IMR-90 (cell line): ENCODE results near the gene NDUFB10. TPM values are rescaled to one million over a fixed set of nuclear protein-coding genes. Genes with fewer than 3 reads are reported as not detected.

ENCODE experiments used
- ATAC-seq: fragments of 200-7000 bp; cut with Tn5 transposase; 2 replicates; pipeline ENCODE4 v1.9.1; 2020; ENCODE audit warnings: low read depth, mild to moderate bottlenecking, moderate library complexity
- BruUV-seq: library from RNA; stranded (reverse); fragments of 400-500 nt; replicated peaks from 2 replicates; lab custom pipeline; 2021; lab: Mats Ljungman, UMichigan
- CTCF ChIA-PET: fragments of 300-600 bp; formaldehyde crosslinking; extraction: SDS; loops from one replicate; lab custom pipeline; 2021; ENCODE audit warnings: antibody characterized with exemption; lab: Yijun Ruan, JAX
- POLR2A ChIA-PET: fragments of 300-600 bp; sonication (Branson Sonifier 250); formaldehyde crosslinking; loops from one replicate; lab custom pipeline; 2022; ENCODE audit warnings: antibody characterized with exemption; ENCODE audit not compliant: unreplicated experiment; lab: Charles Lee
- DNase-seq: peaks from one replicate; pipeline ENCODE4 v3.0.0; 2013
- H2AFZ ChIP-seq: replicated peaks from 2 replicates; pipeline ENCODE3; 2013; ENCODE audit warnings: low read length, mild to moderate bottlenecking; ENCODE audit not compliant: poor library complexity
- H2AK5ac ChIP-seq: 2 replicates; pipeline ENCODE4 v1.6.1; 2013; ENCODE audit warnings: low read depth, low read length, inconsistent platforms
- H2AK9ac ChIP-seq: replicated peaks from 2 replicates; pipeline ENCODE3; 2013; ENCODE audit warnings: mild to moderate bottlenecking, low read depth, low read length, moderate library complexity; ENCODE audit not compliant: poor library complexity
- H2BK120ac ChIP-seq: 2 replicates; pipeline ENCODE4 v1.6.1; 2013; ENCODE audit warnings: low read depth, low read length, inconsistent platforms
- H2BK15ac ChIP-seq: 3 replicates; pipeline ENCODE4 v1.6.1; 2013; ENCODE audit warnings: low read depth, low read length, inconsistent platforms
- H2BK20ac ChIP-seq: 2 replicates; pipeline ENCODE4 v1.6.1; 2013; ENCODE audit warnings: low read depth, mild to moderate bottlenecking, inconsistent platforms, low read length, moderate library complexity
- H2BK5ac ChIP-seq: 2 replicates; pipeline ENCODE4 v1.6.1; 2013; ENCODE audit warnings: mild to moderate bottlenecking, low read depth, low read length, inconsistent platforms; ENCODE audit not compliant: poor library complexity, severe bottlenecking
- H3K14ac ChIP-seq: replicated peaks from 2 replicates; pipeline ENCODE4 v1.6.1; 2013; ENCODE audit warnings: low read depth, low read length, inconsistent platforms
- H3K18ac ChIP-seq: 2 replicates; pipeline ENCODE4 v1.6.1; 2013; ENCODE audit warnings: low read depth, low read length, control low read depth
- H3K23ac ChIP-seq: 2 replicates; pipeline ENCODE4 v1.6.1; 2013; ENCODE audit warnings: low read depth, low read length, inconsistent platforms
- H3K27ac ChIP-seq: 2 replicates; pipeline ENCODE4 v1.5.1; 2013; ENCODE audit warnings: mild to moderate bottlenecking, control low read depth, low read length; ENCODE audit not compliant: insufficient read depth
- H3K27me3 ChIP-seq: 2 replicates; pipeline ENCODE4 v1.6.1; 2013; ENCODE audit warnings: low read length; ENCODE audit not compliant: control insufficient read depth, insufficient read depth
- H3K36me3 ChIP-seq: 2 replicates; pipeline ENCODE4 v1.6.1; 2013; ENCODE audit warnings: low read length, mixed read lengths; ENCODE audit not compliant: control insufficient read depth, insufficient read depth
- H3K4ac ChIP-seq: 2 replicates; pipeline ENCODE4 v1.6.1; 2013; ENCODE audit warnings: low read depth, low read length, inconsistent platforms
- H3K4me1 ChIP-seq: 2 replicates; pipeline ENCODE4 v1.6.1; 2013; ENCODE audit warnings: low read length, mixed read lengths; ENCODE audit not compliant: control insufficient read depth, insufficient read depth
- H3K4me2 ChIP-seq: 2 replicates; pipeline ENCODE4 v1.6.1; 2013; ENCODE audit warnings: low read depth, mild to moderate bottlenecking, control low read depth, low read length, moderate library complexity
- H3K4me3 ChIP-seq: 2 replicates; pipeline ENCODE4 v1.5.1; 2013; ENCODE audit warnings: low read depth, mild to moderate bottlenecking, control low read depth, low read length, moderate library complexity; ENCODE audit not compliant: insufficient read depth
- H3K56ac ChIP-seq: 2 replicates; pipeline ENCODE4 v1.6.1; 2013; ENCODE audit warnings: low read length, inconsistent platforms; ENCODE audit not compliant: insufficient read depth; ENCODE audit errors: extremely low read depth
- H3K79me1 ChIP-seq, 2 experiments: 2 replicates each; pipeline ENCODE4 v1.6.1; 2013; ENCODE audit warnings: low read length in 2 of 2, inconsistent platforms in 1 of 2, low read depth in 1 of 2
- H3K9ac ChIP-seq: 2 replicates; pipeline ENCODE4 v1.6.1; 2013; ENCODE audit warnings: low read depth, low read length, control low read depth
- H3K9me1 ChIP-seq: 2 replicates; pipeline ENCODE4 v1.6.1; 2013; ENCODE audit warnings: low read length, inconsistent platforms; ENCODE audit not compliant: insufficient read depth
- H3K9me3 ChIP-seq: 2 replicates; pipeline ENCODE4 v1.6.1; 2013; ENCODE audit warnings: low read length; ENCODE audit not compliant: control insufficient read depth, insufficient read depth
- H4K20me1 ChIP-seq: 2 replicates; pipeline ENCODE4 v1.6.1; 2013; ENCODE audit warnings: low read length, inconsistent platforms; ENCODE audit not compliant: insufficient read depth
- H4K5ac ChIP-seq: 2 replicates; pipeline ENCODE4 v1.6.1; 2013; ENCODE audit warnings: mild to moderate bottlenecking, low read depth, low read length, control low read depth
- H4K8ac ChIP-seq, 2 experiments: 2 replicates each; pipeline ENCODE4 v1.6.1; 2013; ENCODE audit warnings: low read depth in 2 of 2, low read length in 2 of 2, control low read depth in 1 of 2, inconsistent platforms in 1 of 2
- H4K91ac ChIP-seq: 2 replicates; pipeline ENCODE4 v1.6.1; 2013; ENCODE audit warnings: low read depth, low read length, inconsistent platforms; ENCODE audit not compliant: insufficient read depth
- BHLHE40 ChIP-seq: fragments of 150-350 bp; IDR thresholded peaks from 2 replicates; pipeline ENCODE4 v1.6.1; 2016; ENCODE audit warnings: mild to moderate bottlenecking, low read depth, low read length
- CEBPB ChIP-seq: IDR thresholded peaks from 2 replicates; pipeline ENCODE4 v1.6.1; 2012; ENCODE audit warnings: low read depth, low read length, improper control_type of control experiment
- CHD1 ChIP-seq: IDR thresholded peaks from 2 replicates; pipeline ENCODE4 v1.6.1; 2012; ENCODE audit warnings: low read depth, low read length, improper control_type of control experiment
- FOS ChIP-seq: fragments of 150-350 bp; IDR thresholded peaks from 2 replicates; pipeline ENCODE4 v1.6.1; 2016; ENCODE audit warnings: low read depth, low read length
- MAFK ChIP-seq: IDR thresholded peaks from 2 replicates; pipeline ENCODE4 v1.6.1; 2012; ENCODE audit warnings: low read depth, low read length, improper control_type of control experiment
- NFE2L2 ChIP-seq: fragments of 150-350 bp; IDR thresholded peaks from 2 replicates; pipeline ENCODE4 v1.6.1; 2016; ENCODE audit warnings: low read depth, mild to moderate bottlenecking, low read length
- POLR2A ChIP-seq: IDR thresholded peaks from 2 replicates; pipeline ENCODE4 v1.6.1; 2012; ENCODE audit warnings: mild to moderate bottlenecking, low read depth, low read length
- RAD21 ChIP-seq: IDR thresholded peaks from 2 replicates; pipeline ENCODE4 v1.6.1; 2012; ENCODE audit warnings: low read length, improper control_type of control experiment
- RCOR1 ChIP-seq: IDR thresholded peaks from 2 replicates; pipeline ENCODE4 v1.6.1; 2012; ENCODE audit warnings: mild to moderate bottlenecking, low read length, improper control_type of control experiment; ENCODE audit not compliant: insufficient replicate concordance
- SMC3 ChIP-seq: fragments of 150-350 bp; IDR thresholded peaks from 2 replicates; pipeline ENCODE4 v1.6.1; 2016; ENCODE audit warnings: low read depth, mild to moderate bottlenecking, antibody characterized with exemption, low read length, moderate library complexity
- WGBS, 2 experiments: methylation state at CpG; one replicate each; pipeline versions ENCODE4 v1.1.5 to v1.1.7; 2013; ENCODE audit warnings: missing lambda C conversion rate in 2 of 2; ENCODE audit not compliant: insufficient read length in 1 of 2; ENCODE audit errors: extremely low coverage in 2 of 2; 5-methylcytosine and 5-hydroxymethylcytosine counted together
- dilution Hi-C: fragments of 300-500 bp; cut with HindIII; formaldehyde crosslinking; loops from one replicate; pipeline ENCODE4 v1.14.3; 2018; ENCODE audit warnings: low sequenced_read_pairs; ENCODE audit not compliant: unreplicated experiment
- in situ Hi-C: fragments of 300-500 bp; cut with MboI; formaldehyde crosslinking; loops from 3 replicates; pipeline ENCODE4 v1.14.3; 2019; ENCODE audit warnings: low sequenced_read_pairs, inconsistent platforms, mixed read lengths
- intact Hi-C: fragments of 100-400 bp; cut with micrococcal nuclease; formaldehyde crosslinking; loops from 2 replicates; pipeline ENCODE4 v1.10.0; 2022
- polyA plus RNA-seq, 3 experiments: library from polyadenylated mRNA; depleted of rRNA; stranded (reverse); fragments of >200 nt; gene quantifications; 2 replicates each; pipeline ENCODE4 v1.2.3, GENCODE V29; 2012; ENCODE audit warnings: low replicate concordance in 1 of 3
- total RNA-seq: library from RNA; depleted of rRNA; stranded (reverse); fragments of >200 nt; gene quantifications from 2 replicates; pipeline ENCODE4 v1.2.3, GENCODE V29; 2012
- TF ChIP-seq, protein P1 (sequence below): fragments of 150-350 bp; IDR thresholded peaks from 2 replicates; pipeline ENCODE4 v1.6.1; 2017; ENCODE audit warnings: mild to moderate bottlenecking, antibody characterized with exemption, low read length, low read depth
- TF ChIP-seq, protein P2 (sequence below): fragments of 150-350 bp; IDR thresholded peaks from 2 replicates; pipeline ENCODE4 v1.6.1; 2016; ENCODE audit warnings: low read depth, mild to moderate bottlenecking, low read length, moderate library complexity, borderline replicate concordance
- TF ChIP-seq, protein P3 (sequence below): conservative IDR thresholded peaks from 2 replicates; pipeline ENCODE4 v1.5.1; 2012; ENCODE audit warnings: mild to moderate bottlenecking, low read depth, low read length, improper control_type of control experiment

Gene NDUFB10
- total and polyA plus RNA-seq, 2 of the 4 experiments (the other 2 are of a cell fraction), result 189 to 220 TPM

DNA sequence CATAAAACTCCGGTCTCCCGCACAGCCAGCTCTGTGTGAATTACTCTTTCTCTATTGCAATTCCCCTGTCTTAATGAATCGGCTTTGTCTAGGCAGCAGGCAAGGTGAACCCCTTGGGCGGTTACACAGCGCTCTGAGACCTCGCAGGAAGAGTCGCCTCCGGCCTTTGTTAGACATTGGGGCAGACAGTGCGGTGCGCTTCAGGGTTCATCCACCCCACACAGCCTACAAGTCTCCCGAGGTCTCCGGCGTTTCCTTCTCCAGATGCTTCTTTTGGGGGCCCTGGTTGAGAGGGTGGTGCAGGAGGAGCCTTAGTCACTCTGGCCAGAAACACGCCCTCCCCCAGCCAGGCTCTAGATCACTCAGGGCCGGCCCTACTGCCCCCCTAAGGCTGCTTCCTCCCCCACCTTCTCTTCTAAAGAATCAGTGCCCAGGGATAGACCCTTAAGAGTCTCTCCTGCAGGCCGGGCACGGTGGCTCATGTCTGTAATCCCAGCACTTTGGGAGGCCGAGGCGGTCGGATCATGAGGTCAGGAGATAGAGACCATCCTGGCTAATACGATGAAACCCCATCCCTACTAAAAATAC is 14.6 kb upstream of the NDUFB10 start:
- Histone ChIP-seq H3K79me1 (peaks cover 9 to 13% of the 10 kb centered on the region in 2 experiments; a peak in 3 of 4 replicates), H3K18ac (no peak overlapping the region), H3K27me3 (no peaks in the 10 kb centered on the region), H3K56ac (no peak overlapping the region), H2BK5ac (no peak overlapping the region), H3K4me1 (peaks cover 5% of the 10 kb centered on the region; the same call in 1 of the 2 replicates), H2BK20ac (no peak overlapping the region), H4K8ac (no peak overlapping the region), H2AK5ac (no peak overlapping the region), H3K4ac (no peak overlapping the region), H3K4me3 (no peak overlapping the region), H3K9me1 (no peaks in the 10 kb centered on the region), H2AFZ (no peak overlapping the region), H3K23ac (no peak overlapping the region), H4K20me1 (no peaks in the 10 kb centered on the region), H3K27ac (no peak overlapping the region), H3K9ac (no peak overlapping the region), H3K4me2 (no peak overlapping the region), H3K9me3 (no peaks in the 10 kb centered on the region), H4K5ac (no peak overlapping the region), H2AK9ac (no peak overlapping the region), H4K91ac (no peak overlapping the region), H3K14ac (no peak overlapping the region), H3K36me3 (peaks cover 3% of the 10 kb centered on the region; the same call in 1 of the 2 replicates), H2BK15ac (no peak overlapping the region), H2BK120ac (no peak overlapping the region)
- intact Hi-C loops, result no loop called here
- ChIA-PET POLR2A (no interaction called here), CTCF (no interaction called here)
- in situ Hi-C loops, result no loop called here
- no peak for TF ChIP-seq RAD21
- TF ChIP-seq RCOR1, result no peak
- TF ChIP-seq, protein P1, sequence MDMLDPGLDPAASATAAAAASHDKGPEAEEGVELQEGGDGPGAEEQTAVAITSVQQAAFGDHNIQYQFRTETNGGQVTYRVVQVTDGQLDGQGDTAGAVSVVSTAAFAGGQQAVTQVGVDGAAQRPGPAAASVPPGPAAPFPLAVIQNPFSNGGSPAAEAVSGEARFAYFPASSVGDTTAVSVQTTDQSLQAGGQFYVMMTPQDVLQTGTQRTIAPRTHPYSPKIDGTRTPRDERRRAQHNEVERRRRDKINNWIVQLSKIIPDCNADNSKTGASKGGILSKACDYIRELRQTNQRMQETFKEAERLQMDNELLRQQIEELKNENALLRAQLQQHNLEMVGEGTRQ, result no peak
- TF ChIP-seq BHLHE40, result no peak
- no peak for TF ChIP-seq FOS
- TF ChIP-seq MAFK, result no peak
- no peak for TF ChIP-seq NFE2L2
- TF ChIP-seq POLR2A, result no peak
- no peak for TF ChIP-seq SMC3
- TF ChIP-seq CEBPB, result no peak
- TF ChIP-seq, protein P2, sequence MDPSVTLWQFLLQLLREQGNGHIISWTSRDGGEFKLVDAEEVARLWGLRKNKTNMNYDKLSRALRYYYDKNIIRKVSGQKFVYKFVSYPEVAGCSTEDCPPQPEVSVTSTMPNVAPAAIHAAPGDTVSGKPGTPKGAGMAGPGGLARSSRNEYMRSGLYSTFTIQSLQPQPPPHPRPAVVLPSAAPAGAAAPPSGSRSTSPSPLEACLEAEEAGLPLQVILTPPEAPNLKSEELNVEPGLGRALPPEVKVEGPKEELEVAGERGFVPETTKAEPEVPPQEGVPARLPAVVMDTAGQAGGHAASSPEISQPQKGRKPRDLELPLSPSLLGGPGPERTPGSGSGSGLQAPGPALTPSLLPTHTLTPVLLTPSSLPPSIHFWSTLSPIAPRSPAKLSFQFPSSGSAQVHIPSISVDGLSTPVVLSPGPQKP, result no peak
- TF ChIP-seq CHD1, result no peak
- TF ChIP-seq, protein P3, sequence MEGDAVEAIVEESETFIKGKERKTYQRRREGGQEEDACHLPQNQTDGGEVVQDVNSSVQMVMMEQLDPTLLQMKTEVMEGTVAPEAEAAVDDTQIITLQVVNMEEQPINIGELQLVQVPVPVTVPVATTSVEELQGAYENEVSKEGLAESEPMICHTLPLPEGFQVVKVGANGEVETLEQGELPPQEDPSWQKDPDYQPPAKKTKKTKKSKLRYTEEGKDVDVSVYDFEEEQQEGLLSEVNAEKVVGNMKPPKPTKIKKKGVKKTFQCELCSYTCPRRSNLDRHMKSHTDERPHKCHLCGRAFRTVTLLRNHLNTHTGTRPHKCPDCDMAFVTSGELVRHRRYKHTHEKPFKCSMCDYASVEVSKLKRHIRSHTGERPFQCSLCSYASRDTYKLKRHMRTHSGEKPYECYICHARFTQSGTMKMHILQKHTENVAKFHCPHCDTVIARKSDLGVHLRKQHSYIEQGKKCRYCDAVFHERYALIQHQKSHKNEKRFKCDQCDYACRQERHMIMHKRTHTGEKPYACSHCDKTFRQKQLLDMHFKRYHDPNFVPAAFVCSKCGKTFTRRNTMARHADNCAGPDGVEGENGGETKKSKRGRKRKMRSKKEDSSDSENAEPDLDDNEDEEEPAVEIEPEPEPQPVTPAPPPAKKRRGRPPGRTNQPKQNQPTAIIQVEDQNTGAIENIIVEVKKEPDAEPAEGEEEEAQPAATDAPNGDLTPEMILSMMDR, result no peak
- 86% methylated on average over 1 of the region's 21 CpGs; no CpG with 5 or more reads in 1 of the 2 experiments for WGBS, 2 experiments
- no TSS peak for BruUV-seq
- ATAC-seq (no peak), DNase-seq (no peak)
- dilution Hi-C loops, result no loop called here
